ENCODE results near the gene CPSF4L. TPM values are rescaled to one million over a fixed set of nuclear protein-coding genes. Genes with fewer than 3 reads are reported as not detected.

CPSF4L gene
- total RNA-seq, 1 donor from 2014 or later = not detected

DNA sequence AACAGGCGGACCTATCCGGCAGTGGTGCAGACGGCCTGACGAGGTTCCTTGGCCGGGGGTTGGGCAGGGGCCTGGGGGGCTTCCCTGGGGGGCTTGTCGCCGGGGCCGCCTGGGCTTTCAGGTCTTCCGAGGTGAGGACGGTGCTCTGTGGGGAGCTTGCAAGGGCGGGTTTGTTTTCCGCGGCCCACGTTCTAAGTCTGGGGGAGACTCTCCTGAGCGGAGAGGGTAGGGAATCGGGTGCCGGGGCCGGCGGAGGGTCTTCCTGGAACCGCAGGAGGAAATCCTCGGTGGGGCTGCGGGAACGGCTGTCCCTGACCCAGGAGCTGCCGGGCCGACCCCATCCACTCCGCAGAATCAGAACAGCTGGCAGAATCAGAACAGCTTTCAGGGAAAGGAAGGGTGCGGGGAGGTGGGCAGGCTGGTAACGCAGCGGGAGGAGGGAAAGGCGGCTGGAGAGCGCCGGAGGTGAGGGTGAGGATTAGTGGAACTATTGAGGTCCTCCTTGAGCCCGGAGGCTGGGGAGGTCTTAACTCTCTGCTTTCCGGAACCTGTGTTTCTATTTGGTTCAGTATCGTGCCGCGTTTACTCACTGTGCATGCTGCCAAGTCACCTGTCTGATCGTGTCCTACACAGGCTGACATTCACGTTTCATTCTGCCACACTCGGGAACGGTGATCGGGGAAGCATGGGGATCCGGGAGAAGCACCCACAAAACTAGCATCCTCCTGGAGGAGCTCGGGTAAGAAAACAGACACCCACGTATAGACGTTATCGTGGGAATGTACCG is 28.9 kb downstream of the CPSF4L start:
- no peak for DNase-seq
- peak overlapping the region; percentile 100 for H3K4me3 ChIP-seq
- H3K9me3 ChIP-seq (replicated peaks) = no peaks in the 10 kb centered on the region
- H3K4me1 ChIP-seq = peaks cover 81% of the 10 kb centered on the region
- intact Hi-C loops (cut with micrococcal nuclease) = no loop called here
- peak overlapping the region; percentile 93 for H3K27ac ChIP-seq (replicated peaks)
- TF ChIP-seq, protein P1, sequence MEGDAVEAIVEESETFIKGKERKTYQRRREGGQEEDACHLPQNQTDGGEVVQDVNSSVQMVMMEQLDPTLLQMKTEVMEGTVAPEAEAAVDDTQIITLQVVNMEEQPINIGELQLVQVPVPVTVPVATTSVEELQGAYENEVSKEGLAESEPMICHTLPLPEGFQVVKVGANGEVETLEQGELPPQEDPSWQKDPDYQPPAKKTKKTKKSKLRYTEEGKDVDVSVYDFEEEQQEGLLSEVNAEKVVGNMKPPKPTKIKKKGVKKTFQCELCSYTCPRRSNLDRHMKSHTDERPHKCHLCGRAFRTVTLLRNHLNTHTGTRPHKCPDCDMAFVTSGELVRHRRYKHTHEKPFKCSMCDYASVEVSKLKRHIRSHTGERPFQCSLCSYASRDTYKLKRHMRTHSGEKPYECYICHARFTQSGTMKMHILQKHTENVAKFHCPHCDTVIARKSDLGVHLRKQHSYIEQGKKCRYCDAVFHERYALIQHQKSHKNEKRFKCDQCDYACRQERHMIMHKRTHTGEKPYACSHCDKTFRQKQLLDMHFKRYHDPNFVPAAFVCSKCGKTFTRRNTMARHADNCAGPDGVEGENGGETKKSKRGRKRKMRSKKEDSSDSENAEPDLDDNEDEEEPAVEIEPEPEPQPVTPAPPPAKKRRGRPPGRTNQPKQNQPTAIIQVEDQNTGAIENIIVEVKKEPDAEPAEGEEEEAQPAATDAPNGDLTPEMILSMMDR (IDR thresholded peaks at IDR 0.05; ENCODE audit: borderline replicate concordance) = no peak
- H3K36me3 ChIP-seq = peaks cover 24% of the 10 kb centered on the region
- no peaks in the 10 kb centered on the region for H3K27me3 ChIP-seq (ENCODE audit: low read depth)

DNA sequence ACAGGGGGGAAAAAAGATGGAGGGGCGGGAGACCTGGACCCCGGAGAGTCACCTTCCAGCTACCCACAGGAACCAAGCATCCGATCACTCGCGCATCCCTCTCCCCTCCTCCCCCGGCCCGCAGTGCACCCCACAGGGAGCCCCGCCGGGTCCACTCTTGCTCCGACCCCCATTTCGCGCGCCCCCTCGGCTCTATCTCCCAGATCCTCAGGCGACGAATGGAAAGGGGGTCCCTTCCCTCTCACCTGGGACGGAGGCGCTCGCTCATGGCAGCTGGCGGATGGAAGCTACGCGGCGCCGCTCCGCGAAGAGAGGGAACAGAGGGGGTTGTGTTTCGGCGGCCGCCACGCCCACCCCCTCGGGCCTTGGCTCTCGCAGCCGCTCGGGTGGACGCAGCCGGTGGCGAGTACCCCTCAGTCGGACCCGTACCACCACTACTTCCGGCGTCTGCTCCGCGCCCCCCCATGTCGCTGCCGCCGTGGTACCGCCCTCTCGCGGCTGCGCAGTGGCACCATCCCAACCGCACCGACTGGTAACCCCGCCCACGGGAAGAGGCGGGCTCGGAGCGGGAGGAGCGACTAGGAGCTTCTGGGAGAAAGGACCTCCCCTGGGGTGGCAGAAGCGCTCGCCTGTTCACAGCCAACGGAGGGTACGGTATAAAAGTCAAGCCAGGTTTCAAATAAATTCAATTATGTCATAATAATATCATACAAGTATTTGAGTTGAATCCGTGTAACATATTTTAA is 29.7 kb downstream of the CPSF4L start:
- Histone ChIP-seq H3K36me3 (peaks cover 23% of the 10 kb centered on the region), H3K4me1 (peaks cover 81% of the 10 kb centered on the region), H3K4me3 (peak overlapping the region; percentile 100), H3K9me3 (replicated peaks) (no peaks in the 10 kb centered on the region), H3K27me3 (ENCODE audit: low read depth) (no peaks in the 10 kb centered on the region), H3K27ac (replicated peaks) (peak overlapping the region; percentile 93)
- DNase-seq = peak; percentile 97
- intact Hi-C loops (cut with micrococcal nuclease) = no loop called here
- TF ChIP-seq, protein P1 (IDR thresholded peaks at IDR 0.05; ENCODE audit: borderline replicate concordance) = peak; percentile 56

- Histone ChIP-seq H3K4me1 (peaks cover 81% of the 10 kb centered on the region), H3K27ac (replicated peaks) (peak overlapping the region; percentile 93), H3K9me3 (replicated peaks) (no peaks in the 10 kb centered on the region), H3K36me3 (peaks cover 22% of the 10 kb centered on the region), H3K27me3 (ENCODE audit: low read depth) (no peaks in the 10 kb centered on the region), H3K4me3 (peak overlapping the region; percentile 100)
- no peak for DNase-seq
- intact Hi-C loops (cut with micrococcal nuclease) = no loop called here
- TF ChIP-seq, protein P1 (IDR thresholded peaks at IDR 0.05; ENCODE audit: borderline replicate concordance) = no peak
Measured at GRCh38 chr17:73231395-73231794, 30.3 kb downstream of the CPSF4L start.

- peaks cover 9% of the 10 kb centered on the region for H3K36me3 ChIP-seq
- TF ChIP-seq, protein P1 (IDR thresholded peaks at IDR 0.05; ENCODE audit: borderline replicate concordance) = no peak
- peaks cover 76% of the 10 kb centered on the region for H3K4me1 ChIP-seq
- no peak for DNase-seq
- intact Hi-C loops (cut with micrococcal nuclease) = no loop called here
- H3K9me3 ChIP-seq (replicated peaks) = no peaks in the 10 kb centered on the region
- no peaks in the 10 kb centered on the region for H3K27me3 ChIP-seq (ENCODE audit: low read depth)
- H3K27ac ChIP-seq (replicated peaks) = no peak overlapping the region
- H3K4me3 ChIP-seq = no peak overlapping the region
Measured at GRCh38 chr17:73230088-73230487, 31.6 kb downstream of the CPSF4L start.

- Histone ChIP-seq H3K9me3 (replicated peaks) (no peaks in the 10 kb centered on the region), H3K27me3 (ENCODE audit: low read depth) (no peaks in the 10 kb centered on the region), H3K4me1 (peaks cover 77% of the 10 kb centered on the region), H3K27ac (replicated peaks) (peak overlapping the region; percentile 67), H3K4me3 (no peak overlapping the region), H3K36me3 (peaks cover 5% of the 10 kb centered on the region)
- DNase-seq = peak; percentile 57
- TF ChIP-seq, protein P1 (IDR thresholded peaks at IDR 0.05; ENCODE audit: borderline replicate concordance) = no peak
- intact Hi-C loops (cut with micrococcal nuclease) = no loop called here
Measured at GRCh38 chr17:73228748-73229236, 32.9 kb downstream of the CPSF4L start.

Measured in left ventricle myocardium inferior (tissue), 1 donor.